Activated T-cell treated with anti-CD3 and anti-CD28 coated beads, Interleukin-2, amount 50 U/mL, for 24 hours (primary cell): ENCODE measurements around the gene BTBD2.

Experiments used
- DNase-seq: peaks from one replicate; pipeline ENCODE4 v3.0.0-alpha.2; 2020
- H3K27ac Mint-ChIP-seq: 2 replicates; pipeline ENCODE4 v1.8.0; 2020; ENCODE audit warnings: mild to moderate bottlenecking, mixed read lengths
- H3K27me3 Mint-ChIP-seq: 2 replicates; pipeline ENCODE4 v1.8.0; 2020; ENCODE audit warnings: mixed read lengths
- H3K36me3 Mint-ChIP-seq: 2 replicates; pipeline ENCODE4 v1.8.0; 2020; ENCODE audit warnings: low read depth, mixed read lengths
- H3K4me1 Mint-ChIP-seq: 2 replicates; pipeline ENCODE4 v1.8.0; 2020; ENCODE audit warnings: low read depth, mixed read lengths
- H3K4me3 Mint-ChIP-seq: 2 replicates; pipeline ENCODE4 v1.8.0; 2020; ENCODE audit warnings: mild to moderate bottlenecking, moderate library complexity, mixed read lengths
- H3K9me3 Mint-ChIP-seq: 2 replicates; pipeline ENCODE4 v1.8.0; 2020; ENCODE audit warnings: mixed read lengths

The BTBD2 gene

GRCh38 chr19:2046046-2046907, 30.8 kb upstream of the BTBD2 start:
- Mint-ChIP-seq H3K9me3 (no peaks in the 10 kb centered on the region), H3K27me3 (no peaks in the 10 kb centered on the region), H3K27ac (peak overlapping the region; percentile 77)

GRCh38 chr19:2045501-2046045, 30.1 kb upstream of the BTBD2 start:
- DNase-seq: no peak
- H3K4me1 Mint-ChIP-seq: peaks cover 57% of the 10 kb centered on the region

More at GRCh38 chr19:2046046-2046907, 30.8 kb upstream of the BTBD2 start:
- DNase-seq: no peak
- peaks cover 57% of the 10 kb centered on the region for H3K36me3 Mint-ChIP-seq
- no peak overlapping the region for H3K4me3 Mint-ChIP-seq
- peaks cover 52% of the 10 kb centered on the region for H3K4me1 Mint-ChIP-seq

GRCh38 chr19:2044709-2045500, 29.4 kb upstream of the BTBD2 start:
- Mint-ChIP-seq H3K4me1 (peaks cover 58% of the 10 kb centered on the region), H3K27me3 (no peaks in the 10 kb centered on the region), H3K27ac (peak overlapping the region; percentile 84), H3K9me3 (no peaks in the 10 kb centered on the region), H3K4me3 (no peak overlapping the region), H3K36me3 (peaks cover 68% of the 10 kb centered on the region)
- DNase-seq: no peak

More at GRCh38 chr19:2045501-2046045, 30.1 kb upstream of the BTBD2 start:
- Mint-ChIP-seq H3K9me3 (no peaks in the 10 kb centered on the region), H3K36me3 (peaks cover 64% of the 10 kb centered on the region), H3K4me3 (no peak overlapping the region), H3K27ac (peak overlapping the region; percentile 44), H3K27me3 (no peaks in the 10 kb centered on the region)

GRCh38 chr19:2043961-2044708, 28.6 kb upstream of the BTBD2 start:
- H3K36me3 Mint-ChIP-seq: peaks cover 69% of the 10 kb centered on the region
- H3K4me1 Mint-ChIP-seq: peaks cover 51% of the 10 kb centered on the region
- DNase-seq: no peak
- H3K9me3 Mint-ChIP-seq: no peaks in the 10 kb centered on the region
- peak overlapping the region; percentile 61 for H3K27ac Mint-ChIP-seq
- no peaks in the 10 kb centered on the region for H3K27me3 Mint-ChIP-seq
- no peak overlapping the region for H3K4me3 Mint-ChIP-seq

GRCh38 chr19:2043251-2043641, 27.7 kb upstream of the BTBD2 start:
- Mint-ChIP-seq H3K9me3 (no peaks in the 10 kb centered on the region), H3K4me1 (peaks cover 44% of the 10 kb centered on the region), H3K27ac (peak overlapping the region; percentile 87), H3K36me3 (peaks cover 68% of the 10 kb centered on the region), H3K4me3 (peak overlapping the region; percentile 75), H3K27me3 (no peaks in the 10 kb centered on the region)
- DNase-seq: no peak

GRCh38 chr19:2042485-2043250, 27.2 kb upstream of the BTBD2 start:
- peak overlapping the region; percentile 75 for H3K4me3 Mint-ChIP-seq

GRCh38 chr19:2041683-2042484, 26.4 kb upstream of the BTBD2 start:
- Mint-ChIP-seq H3K27me3 (no peaks in the 10 kb centered on the region), H3K4me1 (peaks cover 30% of the 10 kb centered on the region), H3K9me3 (no peaks in the 10 kb centered on the region), H3K36me3 (peaks cover 69% of the 10 kb centered on the region), H3K27ac (peak overlapping the region; percentile 91), H3K4me3 (peak overlapping the region; percentile 75)
- peak; percentile 100 for DNase-seq

More at GRCh38 chr19:2042485-2043250, 27.2 kb upstream of the BTBD2 start:
- no peaks in the 10 kb centered on the region for H3K9me3 Mint-ChIP-seq
- peaks cover 38% of the 10 kb centered on the region for H3K4me1 Mint-ChIP-seq
- H3K36me3 Mint-ChIP-seq: peaks cover 71% of the 10 kb centered on the region
- H3K27ac Mint-ChIP-seq: peak overlapping the region; percentile 87
- DNase-seq: no peak
- no peaks in the 10 kb centered on the region for H3K27me3 Mint-ChIP-seq

- Mint-ChIP-seq H3K36me3 (peaks cover 64% of the 10 kb centered on the region), H3K9me3 (no peaks in the 10 kb centered on the region), H3K4me1 (peaks cover 28% of the 10 kb centered on the region), H3K27me3 (no peaks in the 10 kb centered on the region), H3K4me3 (peak overlapping the region; percentile 73), H3K27ac (peak overlapping the region; percentile 91)
- no peak for DNase-seq
Measured at GRCh38 chr19:2041433-2041682, 25.8 kb upstream of the BTBD2 start.

- H3K36me3 Mint-ChIP-seq: peaks cover 60% of the 10 kb centered on the region
- H3K27me3 Mint-ChIP-seq: no peaks in the 10 kb centered on the region
- DNase-seq: no peak
- peak overlapping the region; percentile 73 for H3K4me3 Mint-ChIP-seq
- H3K9me3 Mint-ChIP-seq: no peaks in the 10 kb centered on the region
- peak overlapping the region; percentile 91 for H3K27ac Mint-ChIP-seq
- peaks cover 28% of the 10 kb centered on the region for H3K4me1 Mint-ChIP-seq
Measured at GRCh38 chr19:2040647-2041432, 25.3 kb upstream of the BTBD2 start.

- Mint-ChIP-seq H3K27me3 (no peaks in the 10 kb centered on the region), H3K9me3 (peaks cover 3% of the 10 kb centered on the region), H3K36me3 (peaks cover 55% of the 10 kb centered on the region), H3K4me1 (peaks cover 31% of the 10 kb centered on the region), H3K27ac (no peak overlapping the region), H3K4me3 (no peak overlapping the region)
- no peak for DNase-seq
Measured at GRCh38 chr19:2039959-2040646, 24.6 kb upstream of the BTBD2 start.

GRCh38 chr19:2039089-2039958, 23.8 kb upstream of the BTBD2 start:
- H3K9me3 Mint-ChIP-seq: peaks cover 4% of the 10 kb centered on the region
- no peak overlapping the region for H3K4me3 Mint-ChIP-seq
- peaks cover 49% of the 10 kb centered on the region for H3K36me3 Mint-ChIP-seq
- no peak for DNase-seq
- peak overlapping the region; percentile 52 for H3K27ac Mint-ChIP-seq
- H3K4me1 Mint-ChIP-seq: peaks cover 33% of the 10 kb centered on the region
- H3K27me3 Mint-ChIP-seq: no peaks in the 10 kb centered on the region
